Lower leg skin (tissue), 3 donors: ENCODE results near the gene ITPKB.

Experiments used
- CTCF ChIP-seq, 3 donors: fragments of 450-650 bp; IDR thresholded peaks; one replicate each; pipeline ENCODE4 v1.5.1; 2016; ENCODE audit warnings: antibody characterized with exemption in 3 of 3, mild to moderate bottlenecking in 3 of 3, moderate library complexity in 2 of 3
- POLR2A ChIP-seq, 2 donors: fragments of 450-650 bp; IDR thresholded peaks; one replicate each; pipeline ENCODE4 v1.6.1; 2016 to 2017; ENCODE audit warnings: antibody characterized with exemption in 2 of 2, mild to moderate bottlenecking in 1 of 2, moderate library complexity in 1 of 2

GRCh38 chr1:226627924-226628611 is 111.0 kb downstream of the ITPKB start:
- TF ChIP-seq CTCF (IDR thresholded peaks at IDR 0.05) = no peak
- no peak for TF ChIP-seq POLR2A (IDR thresholded peaks at IDR 0.05)
